Omental fat pad (tissue), 4 donors: Measurements from ENCODE around the gene DIO1. TPM values are rescaled to one million over a fixed set of nuclear protein-coding genes. Genes with fewer than 3 reads are reported as not detected.

Experiments
- ATAC-seq: fragments of 150-250 bp; one replicate; pipeline ENCODE4 v1.9.1; 2016; ENCODE audit warnings: mild to moderate bottlenecking, moderate library complexity; ENCODE audit not compliant: low FRiP score
- DNase-seq: peaks from one replicate; pipeline ENCODE4 v3.0.0-alpha.2; 2019; ENCODE audit warnings: low spot score
- CTCF ChIP-seq, 3 donors: fragments of 450-650 bp; IDR thresholded peaks; one replicate each; pipeline ENCODE4 v1.5.1; 2016 to 2017; ENCODE audit warnings: antibody characterized with exemption in 3 of 3, mild to moderate bottlenecking in 3 of 3, moderate library complexity in 2 of 3
- total RNA-seq, 4 donors: library from RNA; depleted of rRNA; stranded (reverse); fragments of >200 nt; gene quantifications; one replicate each; pipeline ENCODE4 v1.1.0, GENCODE V29; 2016

DIO1 gene
- total RNA-seq, 4 donors from 2014 or later = not detected

GRCh38 chr1:53946252-53947171 lies 52.5 kb downstream of the DIO1 start, which contains the start of gene LRRC42:
TSS of gene LRRC42 (plus strand) at chr1:53946350. CDS start at chr1:53952000, 5,650 bp downstream.
- no peak for DNase-seq
- ATAC-seq = peak; percentile 88
- TF ChIP-seq CTCF (IDR thresholded peaks at IDR 0.05) = no peak

- ATAC-seq (no peak), DNase-seq (no peak)
- no peak for TF ChIP-seq CTCF (IDR thresholded peaks at IDR 0.05)
Observed at GRCh38 chr1:53947172-53947907, 53.4 kb downstream of the DIO1 start.

- TF ChIP-seq CTCF (IDR thresholded peaks at IDR 0.05) = no peak
- no peak for DNase-seq
- no peak for ATAC-seq
Observed at GRCh38 chr1:53948291-53948690, 54.3 kb downstream of the DIO1 start.

- no peak for TF ChIP-seq CTCF (IDR thresholded peaks at IDR 0.05)
- DNase-seq = no peak
- no peak for ATAC-seq
Observed at GRCh38 chr1:53949023-53949990, 55.3 kb downstream of the DIO1 start.

GRCh38 chr1:53951697-53952096 lies 57.7 kb downstream of the DIO1 start:
- DNase-seq = no peak
- TF ChIP-seq CTCF (IDR thresholded peaks at IDR 0.05) = no peak
- ATAC-seq = no peak

- TF ChIP-seq CTCF (IDR thresholded peaks at IDR 0.05) = no peak
- ATAC-seq (no peak), DNase-seq (no peak)
Observed at GRCh38 chr1:53954128-53954527, 60.1 kb downstream of the DIO1 start.
